ENCODE data around the gene PIGO.

PIGO gene

GRCh38 chr9:35106343-35106730 is 9.9 kb upstream of the PIGO start:
- no peak for DNase-seq (ENCODE audit: low read depth)

GRCh38 chr9:35105571-35106342 is 9.4 kb upstream of the PIGO start:
- no peak for DNase-seq (ENCODE audit: low read depth)

GRCh38 chr9:35105126-35105525 is 8.7 kb upstream of the PIGO start:
- no peak for DNase-seq (ENCODE audit: low read depth)

GRCh38 chr9:35104586-35104985 is 8.2 kb upstream of the PIGO start:
- no peak for DNase-seq (ENCODE audit: low read depth)

- DNase-seq (ENCODE audit: low read depth), result no peak
Observed at GRCh38 chr9:35103660-35104191, 7.3 kb upstream of the PIGO start.

- DNase-seq (ENCODE audit: low read depth), result peak; percentile 97
Observed at GRCh38 chr9:35102769-35103659, 6.6 kb upstream of the PIGO start, which contains the start of gene STOML2. Gene STOML2, minus strand, starts transcription at chr9:35103131. Its CDS starts 37 bp downstream, at chr9:35103094.

- DNase-seq (ENCODE audit: low read depth), result no peak
Observed at GRCh38 chr9:35102465-35102768, 6.0 kb upstream of the PIGO start.

GRCh38 chr9:35097573-35097972 is 1.2 kb upstream of the PIGO start:
- DNase-seq (ENCODE audit: low read depth), result no peak

- no peak for DNase-seq (ENCODE audit: low read depth)
Observed at GRCh38 chr9:35091536-35091935, 4.9 kb downstream of the PIGO start.

GRCh38 chr9:35089434-35089833 is 7.0 kb downstream of the PIGO start:
- no peak for DNase-seq (ENCODE audit: low read depth)

GRCh38 chr9:35085078-35085477 is 11.3 kb downstream of the PIGO start:
- no peak for DNase-seq (ENCODE audit: low read depth)

- peak; percentile 91 for DNase-seq (ENCODE audit: low read depth)
Observed at GRCh38 chr9:35079426-35080341, 16.7 kb downstream of the PIGO start, which contains the start of gene FANCG. Gene FANCG, minus strand, starts transcription at chr9:35079942. Its CDS starts 418 bp downstream, at chr9:35079524.

GRCh38 chr9:35079041-35079425 is 17.4 kb downstream of the PIGO start:
- DNase-seq (ENCODE audit: low read depth), result no peak

GRCh38 chr9:35078066-35078465 is 18.3 kb downstream of the PIGO start:
- DNase-seq (ENCODE audit: low read depth), result no peak

GRCh38 chr9:35076848-35077247 is 19.5 kb downstream of the PIGO start:
- DNase-seq (ENCODE audit: low read depth), result no peak

- DNase-seq (ENCODE audit: low read depth), result no peak
Observed at GRCh38 chr9:35075358-35075757, 21.0 kb downstream of the PIGO start.

- no peak for DNase-seq (ENCODE audit: low read depth)
Observed at GRCh38 chr9:35074791-35075190, 21.6 kb downstream of the PIGO start.

GRCh38 chr9:35074141-35074540 is 22.2 kb downstream of the PIGO start:
- DNase-seq (ENCODE audit: low read depth), result no peak

GRCh38 chr9:35073279-35073612 is 23.1 kb downstream of the PIGO start:
- DNase-seq (ENCODE audit: low read depth), result no peak

- peak; percentile 99 for DNase-seq (ENCODE audit: low read depth)
Observed at GRCh38 chr9:35072461-35073278, 23.7 kb downstream of the PIGO start, which contains the start of gene VCP. Gene VCP, minus strand, starts transcription at chr9:35072625. Its CDS starts 272 bp downstream, at chr9:35072353.

Data from amniotic epithelial cell (primary cell).